ENCODE measurements around the gene MBNL1. TPM values are rescaled to one million over a fixed set of nuclear protein-coding genes. Genes with fewer than 3 reads are reported as not detected.
A peak's percentile ranks its signal among the peaks of the same experiment; 100 is the strongest.

MBNL1 gene
- total RNA-seq, 1 donor from 2014 or later, result 180 TPM

- intact Hi-C loops (cut with DNase I), result loop anchor here (2.0 to 5.0 kb wide), 4 partner anchors 30 to 176 kb away; no protein-coding TSS in a partner anchor
- DNase-seq (ENCODE audit: missing footprints) (peak; percentile 93), ATAC-seq (peak; percentile 84)
Measured at GRCh38 chr3:152269056-152269830, 514 bp downstream of the MBNL1 start.

- intact Hi-C loops (cut with DNase I), result loop anchor here (2.0 to 10.0 kb wide), 5 partner anchors 29 to 175 kb away; no protein-coding TSS in a partner anchor
- DNase-seq (ENCODE audit: missing footprints) (peak; percentile 18), ATAC-seq (peak; percentile 34)
Measured at GRCh38 chr3:152269831-152270734, 1.4 kb downstream of the MBNL1 start.

- ATAC-seq (no peak), DNase-seq (ENCODE audit: missing footprints) (no peak)
- intact Hi-C loops (cut with DNase I), result loop anchor here (10.0 kb wide), 1 partner anchor 134 kb away; no protein-coding TSS in a partner anchor
Measured at GRCh38 chr3:152270937-152271336, 2.2 kb downstream of the MBNL1 start.

- DNase-seq (ENCODE audit: missing footprints) (no peak), ATAC-seq (no peak)
- intact Hi-C loops (cut with DNase I), result loop anchor here (10.0 kb wide), 1 partner anchor 133 kb away; no protein-coding TSS in a partner anchor
Measured at GRCh38 chr3:152271501-152272236, 2.9 kb downstream of the MBNL1 start.

- intact Hi-C loops (cut with DNase I), result loop anchor here (10.0 kb wide), 1 partner anchor 132 kb away; no protein-coding TSS in a partner anchor
- DNase-seq (ENCODE audit: missing footprints) (no peak), ATAC-seq (no peak)
Measured at GRCh38 chr3:152272771-152273242, 4.1 kb downstream of the MBNL1 start.

GRCh38 chr3:152276681-152277080, 8.0 kb downstream of the MBNL1 start:
- intact Hi-C loops (cut with DNase I), result loop anchor here (10.0 kb wide), 1 partner anchor 128 kb away; no protein-coding TSS in a partner anchor
- DNase-seq (ENCODE audit: missing footprints), result no peak
- no peak for ATAC-seq

- DNase-seq (ENCODE audit: missing footprints), result no peak
- intact Hi-C loops (cut with DNase I), result loop anchor here (10.0 kb wide), 1 partner anchor 128 kb away; no protein-coding TSS in a partner anchor
- no peak for ATAC-seq
Measured at GRCh38 chr3:152277198-152277597, 8.5 kb downstream of the MBNL1 start.

- intact Hi-C loops (cut with DNase I), result loop anchor here (10.0 kb wide), 1 partner anchor 126 kb away; no protein-coding TSS in a partner anchor
- DNase-seq (ENCODE audit: missing footprints) (peak; percentile 30), ATAC-seq (peak; percentile 31)
Measured at GRCh38 chr3:152278756-152279427, 10.2 kb downstream of the MBNL1 start.

- no peak for DNase-seq (ENCODE audit: missing footprints)
- intact Hi-C loops (cut with DNase I), result loop anchor here (10.0 kb wide), 1 partner anchor 125 kb away; no protein-coding TSS in a partner anchor
- no peak for ATAC-seq
Measured at GRCh38 chr3:152279479-152279878, 10.8 kb downstream of the MBNL1 start.

- intact Hi-C loops (cut with DNase I), result no loop called here
- ATAC-seq, result no peak
- no peak for DNase-seq (ENCODE audit: missing footprints)
Measured at GRCh38 chr3:152280539-152280938, 11.8 kb downstream of the MBNL1 start.

- peak; percentile 27 for ATAC-seq
- intact Hi-C loops (cut with DNase I), result no loop called here
- DNase-seq (ENCODE audit: missing footprints), result no peak
Measured at GRCh38 chr3:152281133-152281713, 12.5 kb downstream of the MBNL1 start.

GRCh38 chr3:152282813-152283212, 14.1 kb downstream of the MBNL1 start:
- intact Hi-C loops (cut with DNase I), result no loop called here
- ATAC-seq, result peak; percentile 73

GRCh38 chr3:152283492-152284381, 15.0 kb downstream of the MBNL1 start:
- intact Hi-C loops (cut with DNase I), result no loop called here
- DNase-seq (ENCODE audit: missing footprints) (no peak), ATAC-seq (no peak)

More at GRCh38 chr3:152282813-152283212, 14.1 kb downstream of the MBNL1 start:
- no peak for DNase-seq (ENCODE audit: missing footprints)

- intact Hi-C loops (cut with DNase I), result no loop called here
- ATAC-seq (no peak), DNase-seq (ENCODE audit: missing footprints) (no peak)
Measured at GRCh38 chr3:152284906-152285305, 16.2 kb downstream of the MBNL1 start.

GRCh38 chr3:152285509-152285908, 16.8 kb downstream of the MBNL1 start:
- intact Hi-C loops (cut with DNase I), result no loop called here
- ATAC-seq (no peak), DNase-seq (ENCODE audit: missing footprints) (no peak)

GRCh38 chr3:152287898-152288576, 19.3 kb downstream of the MBNL1 start:
- DNase-seq (ENCODE audit: missing footprints), result no peak
- ATAC-seq, result no peak
- intact Hi-C loops (cut with DNase I), result no loop called here
